Chondrocyte (in vitro differentiated cells): Measurements from ENCODE around the gene MAP2K2. TPM values are rescaled to one million over a fixed set of nuclear protein-coding genes. Genes with fewer than 3 reads are reported as not detected.
A peak's percentile ranks its signal among the peaks of the same experiment; 100 is the strongest.

Source experiments
- DNase-seq: peaks from one replicate; pipeline ENCODE4 v3.0.0; 2021; ENCODE audit warnings: mixed read lengths, low spot score
- H3K27ac Mint-ChIP-seq: one replicate; pipeline ENCODE4 v1.8.0; 2021; ENCODE audit warnings: mild to moderate bottlenecking, moderate library complexity, mixed read lengths; ENCODE audit not compliant: unreplicated experiment
- H3K27me3 Mint-ChIP-seq: 2 replicates; pipeline ENCODE4 v1.8.0; 2021; ENCODE audit warnings: low read depth, mixed read lengths
- H3K36me3 Mint-ChIP-seq: 2 replicates; pipeline ENCODE4 v1.8.0; 2021; ENCODE audit warnings: low read depth, mixed read lengths
- H3K4me1 Mint-ChIP-seq: 2 replicates; pipeline ENCODE4 v1.8.0; 2021; ENCODE audit warnings: low read depth, mild to moderate bottlenecking, mixed read lengths
- H3K4me3 Mint-ChIP-seq: one replicate; pipeline ENCODE4 v1.8.0; 2021; ENCODE audit warnings: mild to moderate bottlenecking, moderate library complexity, mixed read lengths; ENCODE audit not compliant: unreplicated experiment
- H3K9me3 Mint-ChIP-seq: 2 replicates; pipeline ENCODE4 v1.8.0; 2021; ENCODE audit warnings: low read depth, mixed read lengths
- total RNA-seq: library from RNA; stranded (reverse); gene quantifications from 3 replicates; pipeline ENCODE4 v1.2.1, GENCODE V29; 2021
- TF ChIP-seq, protein P1 (sequence below): fragments of 200-600 bp; sonication (generic); IDR thresholded peaks from 2 replicates; pipeline ENCODE4 v1.5.0; 2021; ENCODE audit warnings: antibody characterized with exemption, mild to moderate bottlenecking, moderate library complexity

MAP2K2 gene
- total RNA-seq, 1 donor from 2014 or later = 158 TPM

GRCh38 chr19:4083677-4084546 lies 40.0 kb downstream of the MAP2K2 start:
- Mint-ChIP-seq H3K9me3 (no peaks in the 10 kb centered on the region), H3K27me3 (no peaks in the 10 kb centered on the region), H3K4me3 (no peak overlapping the region), H3K27ac (no peak overlapping the region), H3K4me1 (peaks cover 3% of the 10 kb centered on the region), H3K36me3 (peaks cover 1% of the 10 kb centered on the region)
- no peak for DNase-seq
- TF ChIP-seq, protein P1, sequence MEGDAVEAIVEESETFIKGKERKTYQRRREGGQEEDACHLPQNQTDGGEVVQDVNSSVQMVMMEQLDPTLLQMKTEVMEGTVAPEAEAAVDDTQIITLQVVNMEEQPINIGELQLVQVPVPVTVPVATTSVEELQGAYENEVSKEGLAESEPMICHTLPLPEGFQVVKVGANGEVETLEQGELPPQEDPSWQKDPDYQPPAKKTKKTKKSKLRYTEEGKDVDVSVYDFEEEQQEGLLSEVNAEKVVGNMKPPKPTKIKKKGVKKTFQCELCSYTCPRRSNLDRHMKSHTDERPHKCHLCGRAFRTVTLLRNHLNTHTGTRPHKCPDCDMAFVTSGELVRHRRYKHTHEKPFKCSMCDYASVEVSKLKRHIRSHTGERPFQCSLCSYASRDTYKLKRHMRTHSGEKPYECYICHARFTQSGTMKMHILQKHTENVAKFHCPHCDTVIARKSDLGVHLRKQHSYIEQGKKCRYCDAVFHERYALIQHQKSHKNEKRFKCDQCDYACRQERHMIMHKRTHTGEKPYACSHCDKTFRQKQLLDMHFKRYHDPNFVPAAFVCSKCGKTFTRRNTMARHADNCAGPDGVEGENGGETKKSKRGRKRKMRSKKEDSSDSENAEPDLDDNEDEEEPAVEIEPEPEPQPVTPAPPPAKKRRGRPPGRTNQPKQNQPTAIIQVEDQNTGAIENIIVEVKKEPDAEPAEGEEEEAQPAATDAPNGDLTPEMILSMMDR = no peak

GRCh38 chr19:4082172-4082571 lies 41.8 kb downstream of the MAP2K2 start:
- H3K4me3 Mint-ChIP-seq = no peak overlapping the region
- no peaks in the 10 kb centered on the region for H3K36me3 Mint-ChIP-seq
- TF ChIP-seq, protein P1 = no peak
- DNase-seq = no peak
- H3K27ac Mint-ChIP-seq = no peak overlapping the region
- no peaks in the 10 kb centered on the region for H3K27me3 Mint-ChIP-seq
- H3K9me3 Mint-ChIP-seq = no peaks in the 10 kb centered on the region
- H3K4me1 Mint-ChIP-seq = peaks cover 8% of the 10 kb centered on the region

DNA sequence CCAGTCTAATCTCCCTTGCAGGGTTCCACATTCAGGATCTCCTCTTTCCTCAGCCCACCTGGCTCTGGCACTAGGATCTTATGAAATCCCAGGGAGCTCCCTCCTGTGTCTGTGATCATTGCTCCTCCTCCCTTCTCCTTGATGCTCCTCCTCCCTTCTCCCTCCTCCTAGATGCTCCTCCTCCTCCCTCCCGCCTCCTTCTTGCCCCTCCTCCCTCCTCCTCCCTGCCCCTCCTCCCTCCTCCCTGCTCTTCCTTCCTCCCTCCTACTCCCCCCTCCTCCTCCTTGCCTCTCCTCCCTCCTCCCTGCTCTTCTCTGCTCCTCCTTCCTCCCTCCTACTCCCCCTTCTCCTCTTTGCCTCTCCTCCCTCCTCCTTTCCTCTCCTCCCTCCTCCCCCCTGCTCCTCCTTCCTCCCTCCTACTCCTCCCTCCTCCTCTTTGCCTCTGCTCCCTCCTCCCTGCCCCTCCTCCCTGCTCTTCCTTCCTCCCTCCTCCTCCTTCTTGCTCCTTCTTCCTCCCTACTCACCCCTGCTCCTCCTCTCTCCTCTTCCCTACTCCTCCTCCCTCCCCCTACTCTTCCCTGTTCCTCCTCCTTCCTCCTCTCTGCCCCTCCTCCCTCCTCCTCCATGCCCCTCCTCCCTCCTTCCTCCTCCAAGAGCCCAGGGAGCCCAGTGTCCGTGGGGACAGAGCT lies 42.3 kb downstream of the MAP2K2 start:
- H3K4me1 Mint-ChIP-seq = peaks cover 7% of the 10 kb centered on the region
- H3K27me3 Mint-ChIP-seq = no peaks in the 10 kb centered on the region
- no peak for DNase-seq
- no peaks in the 10 kb centered on the region for H3K9me3 Mint-ChIP-seq
- no peak overlapping the region for H3K27ac Mint-ChIP-seq
- no peak overlapping the region for H3K4me3 Mint-ChIP-seq
- no peaks in the 10 kb centered on the region for H3K36me3 Mint-ChIP-seq
- TF ChIP-seq, protein P1 = no peak

GRCh38 chr19:4080473-4080872 lies 43.4 kb downstream of the MAP2K2 start:
- H3K4me1 Mint-ChIP-seq = peaks cover 5% of the 10 kb centered on the region
- H3K27ac Mint-ChIP-seq = no peak overlapping the region
- H3K9me3 Mint-ChIP-seq = no peaks in the 10 kb centered on the region
- no peaks in the 10 kb centered on the region for H3K27me3 Mint-ChIP-seq
- TF ChIP-seq, protein P1 = no peak
- no peak overlapping the region for H3K4me3 Mint-ChIP-seq
- no peaks in the 10 kb centered on the region for H3K36me3 Mint-ChIP-seq
- no peak for DNase-seq

DNA sequence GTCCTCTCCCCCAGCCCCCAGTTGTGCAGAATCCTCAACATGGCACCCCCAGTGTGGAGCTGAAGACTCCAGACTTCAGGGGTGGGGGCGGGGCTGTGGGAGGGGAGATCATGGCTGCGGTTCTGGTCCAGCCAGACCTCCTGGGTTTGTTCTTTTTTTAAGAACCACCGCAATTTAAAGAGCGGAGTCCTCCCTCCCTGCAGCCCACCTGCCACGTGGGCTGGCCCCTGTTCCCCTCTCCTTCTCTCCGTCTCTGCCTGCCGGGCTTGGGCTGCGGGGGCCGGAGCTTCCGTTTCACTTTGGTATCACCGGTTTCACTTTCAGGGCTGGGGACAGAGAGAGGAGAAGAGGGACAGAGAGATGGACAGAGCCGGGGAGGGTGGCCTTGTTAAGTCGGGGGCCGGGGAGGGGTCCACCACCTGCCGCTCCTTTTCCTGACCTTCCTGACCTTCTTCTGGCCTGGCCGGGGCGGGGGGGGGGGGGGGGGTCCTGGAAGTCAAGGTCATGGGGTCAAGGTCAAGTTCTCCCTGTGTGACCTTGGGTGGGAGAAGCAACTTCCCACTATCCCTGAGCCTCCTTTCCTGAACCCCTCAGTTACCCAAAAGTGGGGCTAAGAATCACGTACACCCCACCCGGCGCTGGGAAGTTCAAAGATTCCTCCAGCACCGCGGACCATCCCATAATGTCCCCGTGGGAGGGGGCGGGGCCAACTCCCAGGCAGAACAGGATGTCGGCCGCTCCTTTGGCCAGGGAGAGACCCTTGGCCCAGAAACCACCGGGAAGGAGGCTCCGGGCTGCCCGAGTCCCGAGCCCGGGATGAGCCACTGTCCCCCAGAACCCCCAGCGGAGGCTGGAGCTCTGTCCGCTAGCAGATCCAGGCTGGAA lies 45.9 kb downstream of the MAP2K2 start:
- Mint-ChIP-seq H3K27ac (peak overlapping the region; percentile 36), H3K4me3 (peak overlapping the region; percentile 61), H3K9me3 (no peaks in the 10 kb centered on the region), H3K27me3 (no peaks in the 10 kb centered on the region), H3K4me1 (peaks cover 5% of the 10 kb centered on the region), H3K36me3 (no peaks in the 10 kb centered on the region)
- no peak for DNase-seq
- TF ChIP-seq, protein P1 = no peak
